Measurements from ENCODE around the gene ARHGAP11A. TPM values are rescaled to one million over a fixed set of nuclear protein-coding genes. Genes with fewer than 3 reads are reported as not detected.
A peak's percentile ranks its signal among the peaks of the same experiment; 100 is the strongest.

Gene ARHGAP11A
- total and polyA plus RNA-seq, 2 of the 13 experiments (the other 11 are each of a cell fraction or from before 2014, with no cell fraction given): 5.1 to 46.3 TPM

GRCh38 chr15:32677238-32677750, 62.0 kb downstream of the ARHGAP11A start (continued):
- peak; percentile 93 for TF ChIP-seq HNF1A (IDR thresholded peaks at IDR 0.05; ENCODE audit: low read depth)
- TF ChIP-seq HNF1A (CRISPR knock-in tag; IDR thresholded peaks at IDR 0.05; ENCODE audit: borderline replicate concordance): peak; percentile 96
- no peak for TF ChIP-seq NR0B2 (CRISPR knock-in tag; IDR thresholded peaks at IDR 0.05)
- TF ChIP-seq CBX5 (CRISPR knock-in tag; IDR thresholded peaks at IDR 0.05; ENCODE audit: borderline replicate concordance): 0 out of 2 replicates have a peak, but pooled peaks have one; percentile 23
- peak; percentile 85 for TF ChIP-seq ATF3 (CRISPR knock-in tag; IDR thresholded peaks at IDR 0.05)
- peak; percentile 64 for TF ChIP-seq HNF1B (CRISPR knock-in tag; IDR thresholded peaks at IDR 0.05)
- no peak for TF ChIP-seq NCOA5 (CRISPR knock-in tag; IDR thresholded peaks at IDR 0.05)
- TF ChIP-seq ZNF281 (CRISPR knock-in tag; IDR thresholded peaks at IDR 0.05; ENCODE audit: borderline replicate concordance): no peak
- peak; percentile 63 for TF ChIP-seq PHF5A (CRISPR knock-in tag; IDR thresholded peaks at IDR 0.05; ENCODE audit: low read depth, unreplicated experiment)
- peak; percentile 72; the same call in 1 of the 2 replicates for TF ChIP-seq EHMT2 (IDR thresholded peaks at IDR 0.05; ENCODE audit: borderline replicate concordance, low read depth, low read length)
- peak; percentile 56; the same call in 1 of the 2 replicates for TF ChIP-seq ZBTB43 (CRISPR knock-in tag; conservative IDR thresholded peaks at IDR 0.05)
- no peak for TF ChIP-seq TSC22D2 (CRISPR knock-in tag; IDR thresholded peaks at IDR 0.05; ENCODE audit: borderline replicate concordance)
- TF ChIP-seq FOXJ3 (CRISPR knock-in tag; IDR thresholded peaks at IDR 0.05; ENCODE audit: borderline replicate concordance): peak; percentile 56; the same call in 1 of the 2 replicates
- peak; percentile 77 for TF ChIP-seq HMG20A (CRISPR knock-in tag; IDR thresholded peaks at IDR 0.05; ENCODE audit: borderline replicate concordance)
- 0 out of 2 replicates have a peak, but pooled peaks have one; percentile 20 for TF ChIP-seq HMG20B (CRISPR knock-in tag; conservative IDR thresholded peaks at IDR 0.05)

All from HepG2 (cell line).